Activated CD8-positive, alpha-beta memory T cell treated with anti-CD3 and anti-CD28 coated beads for 1 hour (primary cell): ENCODE data around the gene NACC1.

Experiments used
- DNase-seq, 2 donors: peaks; one replicate each; pipeline ENCODE4 v3.0.0-alpha.2; 2020; ENCODE audit warnings: low read depth in 1 of 2; ENCODE audit errors: extremely low read depth in 1 of 2

NACC1 gene

DNA sequence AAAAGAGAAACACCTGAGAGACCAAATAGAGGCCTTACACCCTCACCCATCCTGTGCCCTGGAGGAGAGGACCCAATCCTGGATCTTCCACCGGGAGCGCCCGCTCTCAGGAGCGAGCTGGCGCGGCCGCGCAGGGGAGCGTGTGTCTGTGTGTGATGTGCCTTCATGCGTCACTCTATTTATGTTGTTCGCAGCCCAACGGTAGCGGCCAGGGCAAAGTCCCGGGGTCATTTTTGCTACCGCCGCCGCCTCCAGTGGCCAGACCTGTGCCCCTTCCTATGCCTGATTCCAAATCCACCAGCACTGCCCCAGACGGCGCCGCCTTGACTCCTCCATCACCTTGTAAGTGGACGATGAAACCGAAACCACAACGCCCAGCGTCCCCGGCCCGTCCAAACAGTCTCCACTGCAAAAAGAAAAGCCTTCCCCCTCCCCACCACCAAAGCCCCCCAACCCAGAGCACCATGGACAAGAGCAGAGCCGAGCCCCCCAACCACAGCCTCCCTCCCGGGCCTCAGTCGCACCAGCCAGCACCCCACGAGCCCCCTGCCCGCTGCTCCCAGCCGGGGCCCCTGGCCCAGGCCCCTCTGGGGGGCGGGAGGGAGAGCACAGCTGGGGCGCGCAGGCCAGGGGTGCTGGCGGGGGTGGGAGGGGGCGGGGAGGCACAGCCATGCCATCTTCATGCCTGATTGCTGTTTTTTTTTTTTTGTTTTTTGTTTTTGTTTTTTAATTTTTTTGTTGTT, 30.1 kb upstream of the NACC1 start:
- DNase-seq, result no peak

DNA sequence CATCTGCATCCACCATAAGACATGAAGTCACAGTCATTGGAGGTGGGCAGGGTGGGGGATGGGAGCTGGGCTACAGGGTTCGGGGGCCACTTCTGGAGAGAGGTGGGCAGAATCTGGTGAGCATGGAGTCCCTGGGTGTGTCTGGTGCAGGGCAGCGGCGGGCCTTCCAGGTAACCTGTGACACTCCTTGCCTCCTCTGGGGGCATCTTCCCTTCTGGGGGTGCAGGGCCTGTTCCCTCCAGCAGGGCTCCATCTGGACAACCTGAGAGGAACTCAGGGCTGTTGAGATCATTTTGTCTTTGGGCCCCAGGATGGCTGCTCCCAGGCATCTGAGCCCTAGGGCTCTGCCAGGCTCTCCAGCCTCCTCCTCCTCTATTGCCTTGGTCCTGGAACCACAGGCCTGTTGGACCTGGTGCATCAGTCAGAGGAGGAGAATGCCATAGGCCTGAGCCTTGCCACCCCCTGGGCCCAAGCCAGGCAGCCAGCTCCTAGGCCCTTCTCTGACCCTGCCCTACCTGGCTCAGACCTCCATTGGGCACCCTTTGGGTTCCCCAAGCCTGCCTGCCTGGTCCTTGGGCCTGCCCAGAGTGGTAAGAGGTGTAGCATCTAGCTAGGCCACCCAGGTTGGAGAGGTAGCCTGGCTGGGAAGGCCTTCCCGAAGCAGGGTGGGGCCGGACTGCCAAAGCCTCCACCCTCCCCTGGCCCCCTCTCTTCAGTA, 28.8 kb upstream of the NACC1 start:
- no peak for DNase-seq

- no peak for DNase-seq
These were observed 28.1 kb upstream of the NACC1 start for GRCh38 chr19:13089857-13090507.

GRCh38 chr19:13090511-13091231, 27.4 kb upstream of the NACC1 start:
- no peak for DNase-seq

DNA sequence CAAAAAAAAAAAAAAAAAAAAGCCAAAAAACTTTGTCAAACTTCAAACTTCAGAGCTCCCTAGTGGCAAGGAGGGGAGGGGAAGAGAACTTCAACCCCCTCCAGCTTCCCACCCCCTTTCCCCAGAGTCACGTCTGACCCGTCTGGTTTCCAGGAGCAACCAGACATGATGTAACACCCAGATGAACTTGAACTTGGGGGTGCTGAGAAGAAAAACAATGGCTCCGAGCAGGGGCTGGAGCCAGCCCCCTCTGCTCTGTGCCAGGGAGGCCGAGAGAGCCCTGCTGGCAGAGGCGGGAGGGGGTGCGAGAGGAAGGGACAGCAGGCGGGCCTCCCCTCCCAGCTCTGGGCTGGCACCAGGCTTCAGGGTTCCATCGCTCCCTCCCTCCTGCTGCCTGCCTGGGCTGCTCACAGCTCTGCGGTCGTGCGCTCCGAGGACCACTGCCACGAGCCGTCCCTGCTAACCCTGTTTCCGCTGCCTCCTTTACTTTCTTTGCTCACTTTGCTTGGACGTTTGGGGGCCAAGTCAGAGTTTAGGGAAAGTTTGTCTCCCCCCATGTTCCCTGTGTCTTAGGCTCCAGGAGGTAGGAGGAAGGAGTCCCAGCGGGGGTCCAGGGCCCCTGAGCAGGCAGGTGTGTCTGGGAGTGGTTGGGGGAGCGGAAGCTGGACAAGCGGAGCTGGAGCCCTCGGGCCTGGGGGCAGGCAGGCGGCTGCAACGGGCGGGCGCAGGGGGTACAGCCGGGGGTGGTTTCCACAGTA, 26.5 kb upstream of the NACC1 start:
- DNase-seq, result no peak

DNA sequence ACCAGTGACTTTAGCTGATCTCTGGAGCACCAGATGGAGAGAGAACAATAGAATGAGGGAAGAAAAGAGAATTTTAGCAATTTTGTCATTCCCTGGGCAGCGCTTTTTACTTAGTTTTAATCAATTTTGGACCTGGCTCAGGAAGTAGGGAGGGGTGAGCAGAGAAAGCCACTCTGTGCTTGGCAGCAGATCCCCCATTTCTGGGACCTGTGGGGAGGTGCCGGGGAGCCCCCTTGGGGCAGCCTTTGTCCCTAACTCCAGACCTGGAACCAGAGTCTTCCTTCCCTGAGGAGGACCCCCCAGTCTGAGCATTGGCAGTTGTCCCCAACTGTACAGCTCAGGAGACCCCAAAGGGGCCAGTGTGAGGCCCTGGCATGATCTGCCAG, 25.9 kb upstream of the NACC1 start:
- no peak for DNase-seq

DNA sequence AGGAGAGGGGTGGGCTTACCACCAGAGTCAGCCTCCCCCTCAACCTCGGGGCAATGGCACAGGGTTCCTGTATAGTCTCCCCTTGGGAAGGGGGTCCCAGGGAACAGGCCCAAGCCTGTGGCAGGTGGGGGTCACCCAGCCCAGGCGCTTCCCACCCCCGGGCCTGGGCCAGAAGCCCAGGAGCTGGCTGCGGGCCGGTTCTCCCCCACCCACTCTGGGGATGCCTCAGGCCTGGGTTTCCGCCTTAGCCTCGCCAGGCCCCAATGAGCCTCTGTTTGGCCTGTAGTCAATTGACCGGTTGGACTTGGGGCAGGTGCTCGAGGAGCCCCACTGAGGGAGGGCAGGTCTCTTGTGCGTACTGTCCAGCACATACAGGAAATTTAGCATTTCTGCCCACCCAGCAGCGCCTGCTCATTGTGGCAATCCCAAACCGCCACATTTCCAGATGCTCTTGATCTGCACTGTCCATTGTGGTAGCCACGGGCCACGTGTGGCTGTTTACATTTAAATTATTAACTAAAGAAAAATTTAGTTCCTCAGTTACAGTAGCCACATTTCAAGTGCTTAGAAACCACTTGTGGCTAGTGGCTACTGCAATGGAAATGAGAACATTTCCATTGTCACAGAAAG, 25.3 kb upstream of the NACC1 start:
- DNase-seq, result no peak

DNA sequence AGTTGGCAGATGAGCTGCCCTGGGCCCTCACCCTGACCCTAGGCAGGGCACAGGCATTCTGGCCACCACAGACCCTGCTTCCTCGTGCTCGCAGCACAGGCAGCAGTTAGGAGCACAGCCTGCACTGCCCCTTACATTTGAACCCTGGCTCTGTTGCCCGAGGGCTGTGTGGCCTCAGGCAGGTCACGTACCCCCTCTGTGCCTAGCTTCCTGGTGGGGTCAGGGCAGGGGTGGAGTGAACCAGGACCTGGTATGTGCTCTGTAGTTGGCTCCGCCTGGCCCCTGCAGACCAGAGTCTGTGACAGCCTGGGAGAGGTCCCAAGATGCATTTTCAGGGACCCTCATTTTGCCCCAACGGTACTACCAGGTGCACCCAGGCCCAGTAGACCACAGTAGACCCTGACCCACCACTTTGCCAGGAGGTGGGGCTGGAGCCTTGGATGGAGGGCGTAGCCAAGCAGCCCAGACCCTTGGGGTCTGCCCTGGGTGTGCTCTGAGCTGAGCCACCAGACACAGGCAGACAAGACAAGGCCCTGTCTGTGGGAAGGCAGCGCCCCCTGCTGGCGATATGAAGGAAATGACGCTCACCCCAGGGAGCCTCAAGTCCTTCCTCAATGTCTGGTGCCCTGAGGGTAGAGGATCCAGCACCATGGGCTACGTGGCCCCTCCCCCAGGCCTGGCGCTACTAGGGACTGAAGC, 24.5 kb upstream of the NACC1 start:
- peak; percentile 50 to 67 for DNase-seq

GRCh38 chr19:13094106-13094504, 24.0 kb upstream of the NACC1 start:
- no peak for DNase-seq

- no peak for DNase-seq
These were observed 23.2 kb upstream of the NACC1 start for GRCh38 chr19:13094771-13095392.

GRCh38 chr19:13095393-13095784, 22.7 kb upstream of the NACC1 start:
- no peak for DNase-seq

- DNase-seq, result no peak
These were observed 21.8 kb upstream of the NACC1 start for GRCh38 chr19:13095934-13096927.

DNA sequence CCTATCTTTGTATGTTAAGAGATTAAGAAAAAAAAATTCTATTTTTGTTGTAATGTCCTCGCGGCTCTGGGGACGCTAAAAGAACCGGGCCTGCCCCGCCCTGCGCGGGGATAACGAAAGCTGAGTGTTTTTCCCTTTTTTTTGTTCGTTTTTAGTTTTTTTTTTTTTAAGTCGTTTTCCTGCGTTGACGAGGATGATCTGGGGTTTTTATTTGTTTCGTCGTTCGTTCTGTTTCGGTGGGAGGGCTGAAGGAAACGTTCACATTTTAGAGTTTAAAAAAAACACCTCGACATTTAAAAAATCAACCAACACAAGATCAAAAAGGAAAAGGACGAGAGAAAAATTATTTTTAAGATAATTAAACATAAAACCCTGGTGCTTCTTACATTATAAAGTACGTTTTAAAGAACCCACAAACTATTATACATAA, 21.0 kb upstream of the NACC1 start:
- DNase-seq, result no peak

DNA sequence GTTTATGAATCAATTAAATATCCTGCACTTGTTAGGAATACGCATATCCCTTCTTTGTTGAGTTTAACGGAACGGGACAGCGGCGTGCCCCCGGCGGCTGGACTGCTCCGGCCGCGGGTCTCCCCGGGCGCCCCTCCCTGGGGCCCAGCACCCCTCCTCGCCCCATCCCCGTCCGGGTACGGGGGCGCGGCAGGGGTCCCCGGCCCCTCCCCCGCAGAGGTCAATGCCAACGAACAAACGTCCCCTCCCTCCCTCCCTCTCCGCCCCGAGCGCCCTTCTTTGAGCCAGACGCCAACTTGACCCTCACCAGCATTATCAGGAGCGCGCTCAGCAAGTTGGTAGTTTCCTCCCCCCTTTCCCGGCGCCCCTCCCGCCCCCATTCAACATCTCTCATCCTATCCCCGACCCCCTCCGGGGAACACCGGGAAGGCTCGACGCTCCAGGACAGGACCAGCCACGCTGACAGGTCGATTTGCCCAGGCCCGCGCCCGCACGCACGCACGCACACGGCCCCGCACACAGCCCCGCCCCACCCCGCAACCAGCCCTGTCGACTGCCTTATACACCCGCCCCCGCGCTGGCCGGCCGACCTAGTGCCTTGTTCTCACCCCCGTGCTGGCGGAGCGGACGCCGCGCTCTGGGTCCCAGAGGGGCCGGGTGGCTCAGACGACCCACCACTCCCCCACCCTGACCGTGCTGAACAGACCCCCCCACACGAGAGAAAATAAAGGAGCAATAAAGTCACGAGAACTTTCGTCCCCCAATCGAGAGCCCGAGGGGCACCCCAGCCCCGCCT, 20.4 kb upstream of the NACC1 start:
- DNase-seq, result no peak

DNA sequence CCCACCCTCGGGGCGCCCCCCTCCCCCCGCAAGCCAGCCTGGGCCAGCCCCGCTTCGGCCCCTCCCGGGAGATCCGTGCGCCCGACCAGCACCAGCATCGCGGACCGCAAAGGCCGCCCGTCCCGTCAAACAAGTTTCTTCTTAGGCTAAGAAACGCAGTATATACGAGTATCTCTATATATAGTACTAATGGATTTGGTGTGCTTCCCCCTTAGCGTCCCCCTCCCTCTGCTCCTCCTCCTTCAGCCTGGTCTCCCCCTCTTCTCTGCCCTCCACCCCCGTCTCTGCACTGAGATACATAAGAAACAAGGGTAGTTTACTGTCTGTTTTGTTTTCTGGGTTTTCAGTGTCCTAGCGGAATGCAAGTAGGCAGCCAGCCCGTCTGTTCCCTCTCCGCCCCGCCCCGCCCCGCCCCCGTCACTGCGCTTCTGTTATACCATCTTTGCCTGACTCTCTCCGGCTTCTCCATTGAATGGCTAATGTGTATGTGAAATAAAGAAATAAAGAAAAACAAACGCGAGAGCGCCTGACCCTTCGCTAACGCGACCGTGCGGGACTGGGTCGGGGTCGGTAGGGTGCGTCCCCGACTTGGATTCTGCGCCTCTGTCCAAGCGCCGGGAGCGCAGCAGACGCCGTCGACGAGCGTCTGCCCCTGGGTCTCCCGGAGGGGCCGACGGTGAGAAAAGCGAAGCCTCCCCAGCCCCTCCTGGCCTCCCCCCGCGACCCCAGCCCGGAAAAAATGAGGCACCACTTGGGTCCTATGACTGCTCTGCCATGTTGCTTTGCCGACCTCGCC, 19.6 kb upstream of the NACC1 start:
- no peak for DNase-seq
